GM19328 (cell line): ENCODE measurements around the gene LRRC75B.
"Not testable (repeated sequence)": the region's sequence is repeated elsewhere in the genome, so short reads cannot be mapped to it uniquely, and the experiment has no call there.

Source experiments
- ATAC-seq: cut with Tn5 transposase; IDR thresholded peaks from one replicate; pipeline ENCODE4 v1.9.1; 2021; ENCODE audit warnings: mild to moderate bottlenecking, moderate library complexity; ENCODE audit not compliant: unreplicated experiment

Gene LRRC75B, protein sequence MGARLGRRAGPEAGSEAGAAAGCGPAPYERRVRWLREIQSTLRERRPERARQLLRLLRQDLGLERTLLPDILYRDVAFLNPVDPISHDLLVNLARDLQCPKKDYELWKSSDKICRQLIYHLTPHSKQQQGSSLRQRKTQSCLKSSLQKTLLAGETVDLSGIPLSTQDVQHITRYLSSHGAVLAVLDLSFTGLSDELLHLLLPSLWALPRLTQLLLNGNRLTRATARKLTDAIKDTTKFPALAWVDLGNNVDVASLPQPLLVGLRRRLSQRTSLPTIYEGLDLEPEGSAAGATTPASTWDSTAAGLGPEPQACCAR

DNA sequence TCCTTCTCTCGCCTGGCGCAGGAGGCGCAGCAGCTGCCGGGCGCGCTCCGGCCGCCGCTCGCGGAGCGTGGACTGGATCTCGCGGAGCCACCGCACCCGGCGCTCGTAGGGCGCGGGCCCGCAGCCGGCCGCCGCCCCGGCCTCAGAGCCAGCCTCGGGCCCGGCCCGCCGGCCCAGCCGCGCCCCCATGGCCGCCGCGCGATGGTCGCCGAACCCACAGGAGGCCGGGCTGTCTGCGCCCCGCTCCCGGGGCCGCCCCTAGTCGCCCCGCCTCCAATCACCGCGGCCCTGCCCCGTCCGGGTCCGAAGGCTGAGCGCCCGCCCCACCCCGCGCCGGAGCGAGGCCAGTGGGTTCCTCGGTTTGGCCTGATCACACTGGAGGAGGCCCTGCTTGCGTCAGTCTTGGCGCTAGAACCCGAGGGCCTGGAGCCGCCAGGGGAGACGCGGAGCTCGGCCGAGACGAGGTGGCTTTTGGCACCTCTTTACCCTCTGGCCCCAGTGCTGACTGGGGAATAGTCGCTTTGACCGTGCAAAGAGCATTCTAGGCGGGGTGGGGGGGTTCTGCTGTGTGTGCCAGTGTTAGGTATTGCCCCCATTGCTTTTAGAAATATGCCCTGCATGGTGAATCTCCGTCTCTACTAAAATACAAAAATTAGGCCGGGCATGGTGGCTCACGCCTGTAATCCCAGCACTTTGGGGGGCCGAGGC lies at the start of gene LRRC75B:
Gene LRRC75B, minus strand, starts transcription at position 223 of the 708 bp plus-strand sequence. Its CDS starts 34 bp downstream, at position 189.
- ATAC-seq: no peak

DNA sequence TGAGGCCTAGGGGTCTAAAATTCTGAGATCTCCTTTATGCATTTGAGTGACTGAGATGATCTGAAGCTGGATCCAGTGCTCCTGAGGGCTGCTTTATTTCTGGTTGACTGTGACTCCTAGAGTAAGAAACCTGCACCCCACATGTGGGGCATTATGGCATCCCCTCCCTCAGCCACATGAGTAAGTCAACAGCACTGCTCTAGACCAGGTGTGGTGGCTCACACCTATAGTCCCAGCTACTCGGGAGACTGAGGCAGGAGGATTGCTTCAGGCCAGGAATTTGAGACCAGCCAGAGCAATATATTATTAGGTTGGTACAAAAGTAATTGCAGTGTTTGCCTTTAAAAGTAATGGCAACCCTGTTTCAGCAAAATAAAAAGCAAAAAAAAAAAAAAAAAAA lies 49.4 kb upstream of the LRRC75B start:
- not testable (repeated sequence) for ATAC-seq

DNA sequence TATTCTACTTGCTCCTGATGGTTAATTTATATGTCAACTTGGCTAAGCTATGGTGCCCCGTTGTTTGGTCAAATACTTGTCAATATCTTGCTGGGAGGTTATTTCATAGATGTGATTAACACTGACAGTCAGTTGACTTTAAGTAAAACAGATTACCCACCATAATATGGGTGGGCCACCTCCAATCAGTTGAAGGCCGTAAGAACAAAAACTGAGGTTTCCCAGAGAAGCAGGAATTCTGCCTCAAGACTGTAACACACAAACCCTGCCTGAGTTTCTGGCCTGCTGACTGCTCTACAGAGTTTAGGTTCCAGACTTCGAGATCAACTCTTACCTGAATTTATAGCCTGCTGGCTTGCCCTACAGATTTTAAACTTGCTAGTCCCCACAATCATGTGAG lies 43.6 kb upstream of the LRRC75B start:
- not testable (repeated sequence) for ATAC-seq

DNA sequence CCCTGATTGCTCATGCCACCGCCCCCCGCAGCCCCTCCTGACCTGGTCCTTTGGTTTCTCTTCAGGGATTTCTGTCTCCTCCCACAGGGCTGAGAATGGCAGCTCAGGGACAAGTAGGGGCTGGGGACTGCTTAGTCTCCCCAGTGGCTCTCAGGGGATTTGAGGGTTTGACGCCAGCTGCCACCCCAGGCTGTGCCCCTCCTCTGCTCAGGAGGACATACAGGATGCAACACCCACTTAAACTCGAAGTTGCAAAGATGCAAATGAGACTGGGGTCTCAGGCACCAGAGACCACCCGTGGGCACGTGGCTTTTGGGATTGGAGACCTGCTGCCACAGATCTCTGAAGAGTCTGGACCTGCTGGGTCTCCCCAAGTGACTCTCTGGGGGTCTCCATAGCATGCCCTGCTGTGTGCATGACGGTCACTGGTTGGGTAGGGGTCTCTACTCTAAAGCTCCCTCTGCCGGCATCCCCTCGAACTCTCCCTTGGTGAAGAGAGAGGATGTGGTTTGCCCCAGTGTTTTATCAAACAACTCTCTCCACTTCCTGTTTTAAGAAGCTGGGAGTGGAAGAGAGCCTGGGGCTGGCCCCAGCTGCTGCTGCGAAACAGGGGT lies 42.0 kb upstream of the LRRC75B start:
- ATAC-seq: not testable (repeated sequence)

DNA sequence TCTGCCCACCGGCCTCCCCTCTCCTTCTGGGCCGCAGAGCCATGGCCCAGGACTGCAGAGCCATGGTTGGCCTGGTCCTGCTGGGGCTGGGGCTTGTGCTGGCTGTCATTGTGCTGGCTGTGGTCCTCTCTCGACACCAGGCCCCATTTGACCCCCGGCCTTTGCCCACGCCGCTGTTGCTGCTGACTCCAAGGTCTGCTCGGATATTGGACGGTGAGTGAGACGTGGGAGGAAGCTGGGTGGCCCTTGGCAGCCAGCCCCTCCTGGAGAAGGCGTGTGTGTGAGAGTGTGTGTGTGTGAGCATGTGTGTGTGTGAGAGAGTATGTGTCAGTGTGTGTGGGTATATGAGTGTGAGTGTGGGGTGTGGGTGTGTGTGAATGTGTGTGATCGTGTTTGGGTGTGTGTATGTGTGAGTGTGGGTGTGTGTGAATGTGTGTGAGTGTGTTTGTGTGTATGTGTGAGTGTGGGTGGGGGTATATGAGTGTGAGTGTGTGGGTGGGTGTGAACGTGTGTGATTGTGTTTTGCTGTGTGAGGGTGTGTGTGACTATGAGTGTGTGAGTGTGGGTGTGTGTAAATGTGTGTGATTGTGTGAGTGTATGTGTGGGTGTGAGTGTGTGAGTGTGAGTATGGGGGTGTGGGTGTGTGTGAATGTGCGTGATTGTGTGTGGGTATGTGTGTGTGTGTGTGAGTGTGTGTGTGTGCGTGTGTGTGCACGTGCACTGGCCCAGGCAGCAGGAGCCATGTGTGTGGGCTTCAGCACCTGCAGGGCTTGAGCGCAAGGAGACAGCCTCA lies 40.6 kb upstream of the LRRC75B start:
- not testable (repeated sequence) for ATAC-seq

DNA sequence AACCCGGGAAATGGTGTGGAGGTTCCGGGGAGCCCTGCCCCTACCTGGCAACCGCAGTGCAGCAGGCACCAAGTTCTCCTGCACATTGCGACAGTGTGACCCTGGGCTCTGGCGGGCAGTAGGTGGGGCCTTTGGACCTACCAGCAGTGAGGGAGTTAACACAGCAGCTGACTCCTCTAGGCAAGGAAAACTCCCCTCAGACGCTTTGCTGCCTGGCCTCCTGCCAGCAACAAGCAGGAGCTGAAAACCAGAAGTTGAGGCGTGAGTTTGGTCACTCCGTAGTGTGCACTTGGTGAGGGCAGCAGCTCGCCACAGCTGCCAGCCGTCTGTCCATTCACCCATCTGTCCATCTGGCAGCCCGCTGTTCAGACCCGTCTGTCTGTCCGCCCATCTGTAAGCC lies 39.8 kb upstream of the LRRC75B start:
- not testable (repeated sequence) for ATAC-seq

DNA sequence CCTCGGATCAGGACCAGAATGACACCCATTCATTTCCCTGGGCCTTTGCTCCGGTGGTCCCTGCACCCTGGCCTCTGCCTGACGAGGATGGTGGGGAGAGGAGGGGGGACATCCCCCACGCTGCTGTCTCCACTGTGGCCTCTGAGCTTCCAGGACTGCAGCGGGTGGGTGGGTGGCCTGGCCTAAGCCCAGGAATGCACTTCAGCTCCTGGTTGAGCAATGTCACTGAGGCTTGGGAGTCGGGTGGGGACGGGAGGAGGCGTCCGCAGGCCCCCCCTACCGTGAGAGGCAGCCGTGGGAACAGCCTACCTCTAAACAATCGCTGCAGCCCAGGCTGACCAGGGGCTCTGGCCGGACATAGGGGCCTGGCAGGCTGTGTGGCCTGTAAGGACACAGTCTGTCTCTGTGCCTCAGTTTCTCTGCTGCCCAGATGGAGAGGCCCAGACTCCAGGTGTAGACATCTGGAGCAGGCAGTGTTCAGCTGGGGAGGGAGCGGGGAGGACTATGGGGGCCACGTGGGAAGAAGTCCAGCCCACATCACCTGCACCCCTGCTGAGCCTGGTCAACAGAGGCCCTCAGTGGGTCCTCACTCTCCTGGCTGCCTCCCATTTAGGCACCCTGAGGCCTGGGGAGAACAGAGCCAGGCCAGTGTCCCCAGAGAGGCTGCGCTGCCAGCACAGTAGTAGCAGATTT lies 38.7 kb upstream of the LRRC75B start:
- not testable (repeated sequence) for ATAC-seq

DNA sequence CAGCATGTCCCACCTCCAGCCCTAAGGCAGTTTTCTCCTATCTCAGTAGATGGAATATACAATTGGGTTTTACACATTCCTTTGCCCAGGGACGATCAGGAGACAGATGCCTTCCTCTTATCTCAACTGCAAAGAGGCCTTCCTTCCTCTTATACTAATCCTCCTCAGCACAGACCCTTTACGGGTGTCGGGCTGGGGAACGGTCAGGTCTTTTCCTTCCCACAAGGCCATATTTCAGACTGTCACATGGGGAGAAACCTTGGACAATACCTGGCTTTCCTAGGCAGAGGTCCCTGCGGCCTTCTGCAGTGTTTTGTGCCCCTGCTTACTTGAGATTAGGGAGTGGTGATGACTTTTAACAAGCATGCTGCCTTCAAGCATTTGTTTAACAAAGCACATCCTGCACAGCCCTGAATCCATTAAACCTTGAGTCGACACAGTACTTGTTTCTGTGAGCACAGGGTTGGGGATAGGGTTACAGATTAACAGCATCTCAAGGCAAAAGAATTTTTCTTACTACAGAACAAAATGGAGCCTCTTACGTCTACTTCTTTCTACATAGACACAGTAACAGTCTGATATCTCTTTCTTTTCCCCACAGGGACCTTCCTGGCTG lies 38.0 kb upstream of the LRRC75B start:
- not testable (repeated sequence) for ATAC-seq

DNA sequence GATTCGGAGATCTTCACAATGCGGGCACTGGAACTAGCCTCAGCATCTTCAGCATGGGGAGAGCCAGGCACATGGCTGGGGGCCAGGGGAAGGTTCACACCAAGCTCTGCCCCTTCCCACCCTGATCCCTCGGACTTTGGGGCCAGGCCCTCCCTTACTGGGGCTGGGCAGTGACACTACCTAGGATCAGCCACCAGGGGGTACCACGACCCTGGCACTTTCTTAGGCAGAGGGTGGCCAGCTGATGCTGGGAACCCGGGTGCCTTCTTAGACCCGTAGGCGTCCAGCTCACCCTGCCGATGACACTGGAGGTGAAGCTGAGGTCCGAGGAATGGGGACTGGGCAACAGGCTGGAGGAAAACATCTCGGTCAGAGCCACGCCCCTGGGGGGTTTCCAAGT lies 36.2 kb upstream of the LRRC75B start:
- not testable (repeated sequence) for ATAC-seq

DNA sequence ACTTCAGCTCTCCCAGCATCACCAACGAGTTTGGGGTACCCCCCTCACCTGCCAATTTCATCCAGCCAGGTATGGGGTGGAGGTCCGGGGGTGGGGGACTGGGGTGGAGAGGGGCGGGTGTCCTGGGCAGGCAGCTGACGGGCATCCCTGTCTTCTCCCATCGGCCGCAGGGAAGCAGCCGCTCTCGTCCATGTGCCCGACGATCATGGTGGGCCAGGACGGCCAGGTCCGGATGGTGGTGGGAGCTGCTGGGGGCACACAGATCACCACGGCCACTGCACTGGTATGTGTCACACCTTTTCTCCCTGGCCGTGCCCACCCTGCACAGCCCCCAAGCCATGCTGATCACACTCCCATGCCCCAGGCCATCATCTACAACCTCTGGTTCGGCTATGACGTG lies 35.0 kb upstream of the LRRC75B start:
- ATAC-seq: not testable (repeated sequence)

DNA sequence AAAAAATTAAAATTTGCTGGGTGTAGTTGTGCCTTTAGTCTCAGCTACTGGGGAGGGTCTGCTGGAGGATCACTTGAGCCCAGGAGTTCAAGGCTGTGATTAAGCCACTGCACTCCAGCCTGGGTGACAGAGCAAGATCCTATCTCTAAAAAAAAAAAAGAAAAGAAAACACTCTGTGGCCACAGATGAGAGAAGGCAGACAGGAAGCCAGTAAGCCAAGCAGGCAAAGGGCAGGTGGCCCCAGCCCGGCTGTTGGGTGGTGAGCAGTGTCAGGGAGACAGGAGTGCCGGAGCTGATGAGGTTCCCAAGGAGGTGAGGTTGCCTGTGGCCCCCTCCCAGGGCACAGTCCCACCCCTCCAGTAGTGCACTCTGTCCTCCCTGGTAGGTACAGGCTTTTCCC lies 29.7 kb upstream of the LRRC75B start:
- not testable (repeated sequence) for ATAC-seq

DNA sequence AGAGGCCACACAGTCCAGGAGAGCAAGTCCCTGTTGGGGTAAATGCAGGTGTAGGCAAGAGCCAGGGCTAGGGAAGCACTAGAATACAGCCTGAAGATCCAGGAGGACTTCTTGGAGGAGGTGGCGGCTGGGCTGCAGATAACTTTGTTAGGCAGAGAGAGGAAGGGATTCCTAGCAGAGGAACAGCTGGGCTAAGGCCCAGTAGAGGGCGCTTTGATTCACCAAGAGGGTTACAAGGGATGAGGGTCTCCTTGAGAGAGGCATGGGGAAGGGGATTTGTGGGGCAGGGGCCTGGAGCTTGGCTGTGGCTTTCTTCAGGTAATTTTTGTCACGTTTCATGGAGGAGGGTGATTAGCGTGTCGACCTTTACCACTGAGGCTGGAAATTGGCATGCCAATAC lies 28.4 kb upstream of the LRRC75B start:
- ATAC-seq: not testable (repeated sequence)

DNA sequence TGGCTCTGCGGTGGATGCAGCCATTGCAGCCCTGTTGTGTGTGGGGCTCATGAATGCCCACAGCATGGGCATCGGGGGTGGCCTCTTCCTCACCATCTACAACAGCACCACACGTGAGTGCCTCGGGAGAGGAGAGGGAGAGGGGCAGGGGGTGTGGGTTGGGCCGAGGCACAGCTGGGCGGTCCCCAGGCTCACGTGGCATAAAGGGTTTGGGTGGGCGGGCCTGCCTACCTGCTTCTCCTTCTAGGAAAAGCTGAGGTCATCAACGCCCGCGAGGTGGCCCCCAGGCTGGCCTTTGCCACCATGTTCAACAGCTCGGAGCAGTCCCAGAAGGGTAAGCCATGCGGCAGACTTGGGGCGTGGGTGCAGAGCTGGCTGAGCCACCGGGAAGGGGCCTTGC lies 21.9 kb upstream of the LRRC75B start:
- ATAC-seq: not testable (repeated sequence)

DNA sequence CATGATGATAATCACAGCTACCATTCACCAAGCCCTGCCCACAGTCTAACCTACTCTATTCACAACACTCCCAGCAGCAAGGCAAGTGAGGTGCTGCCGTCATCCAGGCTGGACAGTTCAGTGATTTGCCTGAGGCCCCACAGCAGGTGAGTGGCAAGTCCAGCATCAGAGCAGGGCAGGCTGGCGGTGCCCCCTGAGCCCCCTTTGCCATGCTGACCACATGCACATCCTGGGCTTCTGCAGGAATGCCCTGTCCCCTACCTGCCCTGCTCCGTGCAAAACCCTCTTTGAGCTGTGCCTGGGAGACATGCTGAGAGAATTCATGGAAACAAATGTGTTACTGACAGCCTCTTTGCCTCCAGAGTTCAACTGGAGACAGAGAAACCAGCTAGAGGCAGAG lies 17.0 kb upstream of the LRRC75B start:
- ATAC-seq: not testable (repeated sequence)

DNA sequence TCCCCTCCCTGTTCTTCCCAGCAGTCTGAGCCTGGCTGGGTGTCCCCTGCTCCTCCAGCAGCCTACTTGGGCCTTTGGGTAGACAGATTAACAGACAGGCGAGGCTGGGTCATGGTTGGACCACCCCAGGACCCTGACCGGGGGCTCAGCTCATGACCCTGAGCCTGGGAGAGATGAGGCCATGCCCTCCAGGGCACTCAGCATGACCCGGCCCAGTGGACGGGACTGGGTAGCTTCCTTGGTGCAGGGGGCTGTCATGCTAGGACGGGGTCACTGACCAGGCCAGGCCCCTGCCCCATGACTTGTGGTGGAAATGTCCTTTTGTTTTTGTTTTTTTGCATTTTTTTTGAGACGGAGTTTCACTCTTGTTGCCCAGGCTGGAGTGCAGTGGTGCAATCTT lies 15.5 kb upstream of the LRRC75B start:
- not testable (repeated sequence) for ATAC-seq

DNA sequence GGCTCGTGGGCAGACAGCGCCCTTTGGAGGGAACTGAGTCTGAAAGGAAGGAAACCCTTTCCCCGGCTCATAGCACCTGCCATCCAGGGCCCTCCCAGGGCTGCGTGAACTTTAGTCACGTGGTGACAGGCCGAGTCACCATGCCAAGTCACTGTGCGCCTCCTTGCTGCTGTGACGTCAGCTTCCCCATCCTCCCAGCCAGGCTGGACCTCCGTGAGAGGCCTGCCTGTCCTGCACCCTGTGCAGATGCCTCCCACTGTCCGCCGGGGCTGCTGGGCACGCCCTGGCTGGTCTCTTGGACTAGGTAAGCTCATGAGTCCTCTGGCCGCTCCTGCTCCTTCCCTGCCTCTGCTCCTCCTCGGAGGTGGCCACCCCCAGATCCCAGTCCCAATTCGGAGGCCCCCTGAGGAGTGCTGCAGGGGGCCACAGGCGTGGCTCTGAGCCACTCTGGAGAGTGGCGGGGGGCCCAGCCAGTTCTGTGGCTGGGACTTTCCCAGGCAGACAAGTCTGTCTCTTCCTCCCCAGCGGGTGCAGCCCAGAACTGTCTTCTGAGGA lies 14.6 kb upstream of the LRRC75B start:
- not testable (repeated sequence) for ATAC-seq

DNA sequence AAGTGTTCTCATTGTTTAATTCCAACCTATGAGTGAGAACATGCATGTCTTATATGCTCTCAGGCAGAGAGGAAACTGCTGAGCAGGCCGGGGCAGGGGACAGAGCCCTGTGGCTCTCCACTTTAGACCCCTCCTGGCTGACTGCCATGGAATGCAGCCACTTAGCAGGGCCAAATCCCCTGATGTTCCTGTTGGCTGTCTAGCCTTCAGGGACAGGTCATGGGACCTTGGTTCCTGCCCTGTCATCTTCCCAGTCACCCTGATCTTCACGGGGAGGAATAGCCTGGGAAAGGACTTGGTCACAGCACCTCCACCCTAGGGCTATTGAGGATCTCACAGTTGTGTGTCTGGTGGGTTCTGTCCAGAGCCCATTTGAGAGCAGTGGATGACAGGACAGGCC lies 13.5 kb upstream of the LRRC75B start:
- ATAC-seq: not testable (repeated sequence)

DNA sequence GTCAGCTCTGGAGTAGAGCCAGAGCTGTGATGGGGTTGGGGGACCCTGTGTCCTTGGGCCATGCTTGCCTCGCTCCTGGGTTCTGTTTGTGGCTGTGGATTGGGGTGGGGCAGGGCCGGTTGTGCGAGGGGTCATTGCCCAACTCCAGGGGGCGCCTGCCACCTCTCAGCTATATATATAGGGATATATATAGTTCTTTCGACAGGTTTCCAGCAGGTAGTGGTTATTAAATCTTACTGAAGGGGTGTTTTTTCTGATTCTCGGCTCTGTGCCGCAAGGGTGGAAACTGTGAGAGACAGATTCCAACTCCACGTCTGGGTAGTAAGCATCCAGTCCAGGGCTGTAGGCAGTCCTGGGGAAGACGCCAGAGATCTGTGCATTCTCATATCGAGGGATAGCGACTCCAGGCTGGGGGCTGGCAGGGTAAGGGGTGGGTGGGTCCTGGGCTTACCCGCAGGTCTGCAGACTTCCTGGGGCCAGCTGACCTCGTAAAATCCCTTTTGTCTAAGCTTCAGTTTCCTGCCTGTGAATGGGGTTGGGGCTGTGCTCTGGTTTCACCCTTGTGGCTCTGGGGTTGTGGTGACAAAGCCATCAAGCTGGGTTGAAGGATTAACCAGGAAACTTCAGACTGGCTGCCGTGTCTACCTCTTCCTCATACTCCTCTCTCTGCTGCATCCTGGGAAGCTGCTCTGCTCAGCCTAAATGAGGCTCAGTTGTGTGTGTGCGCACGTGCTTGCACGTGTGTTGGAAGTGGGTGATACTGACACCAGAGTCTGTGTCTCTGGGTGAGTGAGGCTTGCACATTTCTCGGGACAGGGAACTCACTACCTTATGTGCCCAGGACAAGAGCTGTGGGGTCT lies 11.1 kb upstream of the LRRC75B start:
- not testable (repeated sequence) for ATAC-seq
